WERI-Rb-1 (cell line): ENCODE results near the gene ANXA4.

Source experiments
- DNase-seq: peaks from one replicate; pipeline ENCODE4 v3.0.0-alpha.2; 2020
- H3K27ac ChIP-seq: fragments of 250-450 bp; sonication (Bioruptor Pico); 2 replicates; pipeline ENCODE4 v1.5.1; 2020; ENCODE audit warnings: mild to moderate bottlenecking, moderate library complexity
- H3K27me3 ChIP-seq: fragments of 250-450 bp; sonication (Bioruptor Pico); 2 replicates; pipeline ENCODE4 v1.5.1; 2021; ENCODE audit warnings: mild to moderate bottlenecking, low read depth, moderate library complexity; ENCODE audit not compliant: insufficient read depth, severe bottlenecking
- H3K36me3 ChIP-seq: fragments of 250-450 bp; sonication (Bioruptor Pico); 2 replicates; pipeline ENCODE4 v1.5.1; 2020; ENCODE audit warnings: mild to moderate bottlenecking, moderate library complexity
- H3K4me3 ChIP-seq: 2 replicates; pipeline ENCODE4 v1.5.1; 2011; ENCODE audit warnings: low read depth, mild to moderate bottlenecking, control low read depth, low read length
- H3K9me3 ChIP-seq: fragments of 250-450 bp; sonication (Bioruptor Pico); 2 replicates; pipeline ENCODE4 v1.5.1; 2021; ENCODE audit warnings: mild to moderate bottlenecking, moderate library complexity; ENCODE audit not compliant: severe bottlenecking
- CTCF ChIP-seq: IDR thresholded peaks from 2 replicates; pipeline ENCODE4 v1.5.1; 2011; ENCODE audit warnings: low read depth, mild to moderate bottlenecking, control low read depth, inconsistent platforms, low read length

ANXA4 gene

GRCh38 chr2:69784228-69784627, 42.3 kb downstream of the ANXA4 start:
- Histone ChIP-seq H3K36me3 (no peaks in the 10 kb centered on the region), H3K9me3 (no peaks in the 10 kb centered on the region), H3K27me3 (no peaks in the 10 kb centered on the region), H3K27ac (no peak overlapping the region), H3K4me3 (no peak overlapping the region)
- TF ChIP-seq CTCF = no peak
- DNase-seq = no peak

DNA sequence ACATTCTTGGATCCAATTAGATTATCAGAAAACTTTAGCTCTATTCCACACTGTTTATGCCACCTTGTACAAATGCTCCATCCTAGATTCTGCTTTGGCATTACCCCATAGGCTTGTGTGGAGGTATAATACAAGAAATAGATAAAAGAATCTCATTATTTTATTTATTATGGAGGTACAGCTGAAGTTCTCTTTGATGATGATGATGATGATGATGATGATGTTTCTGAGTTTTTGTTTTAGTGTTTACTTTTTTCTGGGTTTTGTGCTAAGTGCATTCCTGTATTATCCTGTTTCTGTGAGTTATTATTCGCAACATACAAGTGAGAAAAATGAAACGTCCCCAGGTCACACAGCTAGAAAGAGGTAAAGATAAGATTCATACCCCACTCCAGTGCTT, 43.4 kb downstream of the ANXA4 start:
- no peaks in the 10 kb centered on the region for H3K9me3 ChIP-seq
- DNase-seq = no peak
- H3K4me3 ChIP-seq = no peak overlapping the region
- TF ChIP-seq CTCF = no peak
- no peaks in the 10 kb centered on the region for H3K36me3 ChIP-seq
- no peaks in the 10 kb centered on the region for H3K27me3 ChIP-seq
- H3K27ac ChIP-seq = no peak overlapping the region

GRCh38 chr2:69786052-69786560, 44.2 kb downstream of the ANXA4 start:
- no peak for TF ChIP-seq CTCF
- Histone ChIP-seq H3K9me3 (no peaks in the 10 kb centered on the region), H3K27ac (no peak overlapping the region), H3K36me3 (no peaks in the 10 kb centered on the region), H3K4me3 (no peak overlapping the region), H3K27me3 (no peaks in the 10 kb centered on the region)
- no peak for DNase-seq

- no peaks in the 10 kb centered on the region for H3K9me3 ChIP-seq
- H3K36me3 ChIP-seq = no peaks in the 10 kb centered on the region
- no peak overlapping the region for H3K4me3 ChIP-seq
- no peak for DNase-seq
- H3K27ac ChIP-seq = no peak overlapping the region
- no peak for TF ChIP-seq CTCF
- no peaks in the 10 kb centered on the region for H3K27me3 ChIP-seq
Measured at GRCh38 chr2:69789175-69789721, 47.3 kb downstream of the ANXA4 start.

DNA sequence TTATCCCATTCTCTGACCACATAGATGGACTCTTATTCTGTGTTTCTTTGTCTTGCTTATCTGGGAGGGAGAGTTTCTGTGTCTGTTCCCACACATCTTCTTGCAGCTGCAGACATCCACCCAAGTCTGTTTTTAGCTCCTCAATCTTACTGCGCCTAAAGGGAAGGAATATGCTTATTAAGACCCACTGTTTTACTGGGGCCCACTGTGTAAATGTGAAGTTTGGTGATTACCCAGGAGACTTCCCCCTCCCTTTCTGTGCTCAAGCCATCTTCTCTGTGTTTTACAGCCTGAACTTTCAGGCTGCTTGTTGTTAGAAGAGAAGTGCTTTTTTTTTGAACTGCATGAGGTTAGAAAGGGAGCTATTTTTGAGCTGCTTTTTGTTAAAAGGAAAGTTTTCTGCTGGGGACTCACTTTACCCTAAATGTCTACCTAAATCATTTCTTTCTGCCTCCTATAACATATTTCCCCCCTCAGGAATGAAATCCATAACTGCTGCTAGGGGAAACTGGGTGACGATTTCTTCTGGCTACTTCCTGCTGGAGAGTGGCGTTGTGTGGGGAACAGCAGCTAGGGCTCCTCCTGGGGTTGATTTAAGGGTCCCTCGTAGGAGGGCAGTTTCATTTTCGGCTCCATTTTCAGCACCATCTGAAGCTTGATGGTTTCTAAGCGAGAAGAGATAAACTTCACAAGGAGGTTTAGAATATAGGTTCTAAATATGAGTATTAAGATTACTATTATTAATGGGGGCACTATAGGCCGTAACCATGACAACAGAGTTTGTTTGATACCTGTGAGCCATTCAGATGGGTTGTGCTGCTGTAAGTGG, 48.1 kb downstream of the ANXA4 start:
- TF ChIP-seq CTCF = no peak
- Histone ChIP-seq H3K27ac (no peak overlapping the region), H3K9me3 (no peaks in the 10 kb centered on the region), H3K27me3 (no peaks in the 10 kb centered on the region), H3K36me3 (no peaks in the 10 kb centered on the region), H3K4me3 (no peak overlapping the region)
- no peak for DNase-seq
